Adrenal gland (tissue), 5 donors: ENCODE results near the gene GPR137C.

Experiments used
- POLR2A ChIP-seq, 2 donors: fragments of 450-650 bp; IDR thresholded peaks; one replicate each; pipeline ENCODE4 v1.6.1; 2017; ENCODE audit warnings: antibody characterized with exemption in 2 of 2, mild to moderate bottlenecking in 2 of 2, moderate library complexity in 1 of 2
- TF ChIP-seq, protein P1 (sequence below), 6 experiments: fragments of 450-650 bp in 4 of 6; fragments of 200-600 bp in 2 of 6; sonication (generic) in 1 of 6; IDR thresholded peaks; 1 replicate in 5 of 6; 2 replicates in 1 of 6; pipeline versions ENCODE4 v1.5.1 to v1.8.0; 2016 to 2021; ENCODE audit warnings: antibody characterized with exemption in 6 of 6, mild to moderate bottlenecking in 2 of 6, moderate library complexity in 1 of 6
- donor health status: DM: no; HTN: no; CAD: no.

DNA sequence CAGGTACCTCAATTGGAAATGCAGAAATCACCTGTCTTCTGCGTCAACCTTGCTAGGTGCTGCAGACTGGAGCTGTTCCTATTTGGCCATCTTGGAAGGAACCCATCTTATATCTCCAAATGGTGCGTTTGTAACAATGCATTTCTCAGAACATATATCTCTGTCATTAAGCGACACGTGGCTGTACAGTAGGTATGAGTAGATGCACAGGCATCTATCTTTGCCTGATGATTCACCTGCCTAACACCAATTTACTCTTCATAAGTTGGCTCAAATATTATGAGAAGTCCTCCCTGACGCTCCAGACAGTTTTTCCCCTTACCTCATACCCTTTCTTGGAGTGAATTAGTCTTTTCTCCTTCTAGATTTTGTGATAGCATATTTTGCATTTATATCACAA lies 44.2 kb downstream of the GPR137C start:
- TF ChIP-seq, protein P1, sequence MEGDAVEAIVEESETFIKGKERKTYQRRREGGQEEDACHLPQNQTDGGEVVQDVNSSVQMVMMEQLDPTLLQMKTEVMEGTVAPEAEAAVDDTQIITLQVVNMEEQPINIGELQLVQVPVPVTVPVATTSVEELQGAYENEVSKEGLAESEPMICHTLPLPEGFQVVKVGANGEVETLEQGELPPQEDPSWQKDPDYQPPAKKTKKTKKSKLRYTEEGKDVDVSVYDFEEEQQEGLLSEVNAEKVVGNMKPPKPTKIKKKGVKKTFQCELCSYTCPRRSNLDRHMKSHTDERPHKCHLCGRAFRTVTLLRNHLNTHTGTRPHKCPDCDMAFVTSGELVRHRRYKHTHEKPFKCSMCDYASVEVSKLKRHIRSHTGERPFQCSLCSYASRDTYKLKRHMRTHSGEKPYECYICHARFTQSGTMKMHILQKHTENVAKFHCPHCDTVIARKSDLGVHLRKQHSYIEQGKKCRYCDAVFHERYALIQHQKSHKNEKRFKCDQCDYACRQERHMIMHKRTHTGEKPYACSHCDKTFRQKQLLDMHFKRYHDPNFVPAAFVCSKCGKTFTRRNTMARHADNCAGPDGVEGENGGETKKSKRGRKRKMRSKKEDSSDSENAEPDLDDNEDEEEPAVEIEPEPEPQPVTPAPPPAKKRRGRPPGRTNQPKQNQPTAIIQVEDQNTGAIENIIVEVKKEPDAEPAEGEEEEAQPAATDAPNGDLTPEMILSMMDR (IDR thresholded peaks at IDR 0.05): no peak
- TF ChIP-seq POLR2A (IDR thresholded peaks at IDR 0.05): no peak
